Neural cell (in vitro differentiated cells): ENCODE data around the gene DCUN1D3. TPM values are rescaled to one million over a fixed set of nuclear protein-coding genes. Genes with fewer than 3 reads are reported as not detected.

Experiments used
- H2AFZ ChIP-seq: fragments of 200-600, 300-800 bp; sonication (generic), shearing (Covaris generic); 2 replicates; pipeline ENCODE4 v1.6.0; 2014; ENCODE audit warnings: low read depth, mild to moderate bottlenecking, antibody characterized with exemption, low read length, moderate library complexity
- H3F3A ChIP-seq: fragments of 200-600 bp; shearing (Covaris generic); 2 replicates; pipeline ENCODE4 v1.6.1; 2016; ENCODE audit warnings: mild to moderate bottlenecking, moderate library complexity, mixed read lengths, antibody characterized with exemption, low read length; ENCODE audit not compliant: insufficient read depth, poor library complexity, severe bottlenecking
- H3K27ac ChIP-seq: fragments of 200-600, 300-800 bp; sonication (generic), shearing (Covaris generic); 2 replicates; pipeline ENCODE4 v1.5.1; 2014; ENCODE audit warnings: mild to moderate bottlenecking, low read length, moderate library complexity
- H3K27me3 ChIP-seq: fragments of 300-800, 200-600 bp; sonication (generic), shearing (Covaris generic); 2 replicates; pipeline ENCODE4 v1.6.0; 2014; ENCODE audit warnings: mild to moderate bottlenecking, low read depth, low read length, moderate library complexity; ENCODE audit not compliant: insufficient read depth
- H3K36me3 ChIP-seq: fragments of 300-800, 200-600 bp; sonication (generic), shearing (Covaris generic); 2 replicates; pipeline ENCODE4 v1.5.1; 2014; ENCODE audit warnings: mild to moderate bottlenecking, antibody characterized with exemption, low read length, moderate library complexity; ENCODE audit not compliant: insufficient read depth
- H3K4me2 ChIP-seq: fragments of 300-800, 200-600 bp; sonication (generic), shearing (Covaris generic); 2 replicates; pipeline ENCODE4 v1.6.0; 2014; ENCODE audit warnings: mild to moderate bottlenecking, low read length
- H3K4me3 ChIP-seq: fragments of 300-800, 200-600 bp; sonication (generic), shearing (Covaris generic); 2 replicates; pipeline ENCODE4 v1.5.1; 2014; ENCODE audit warnings: mild to moderate bottlenecking, low read length, moderate library complexity
- H3K79me2 ChIP-seq: fragments of 200-600 bp; shearing (Covaris generic); replicated peaks from 2 replicates; pipeline ENCODE4 v1.6.0; 2014; ENCODE audit warnings: mild to moderate bottlenecking, low read length, moderate library complexity; ENCODE audit not compliant: insufficient read depth
- H3K9ac ChIP-seq: fragments of 300-800, 200-600 bp; sonication (generic), shearing (Covaris generic); 2 replicates; pipeline ENCODE4 v1.6.1; 2016; ENCODE audit warnings: mild to moderate bottlenecking, low read length, mixed read lengths
- H3K9me2 ChIP-seq: fragments of 200-600 bp; shearing (Covaris generic); 2 replicates; pipeline ENCODE4 v1.6.1; 2016; ENCODE audit warnings: mild to moderate bottlenecking, low read length, mixed read lengths; ENCODE audit not compliant: insufficient read depth
- H3K9me3 ChIP-seq: fragments of 200-600, 300-800 bp; sonication (generic), shearing (Covaris generic); 2 replicates; pipeline ENCODE4 v1.6.1; 2016; ENCODE audit warnings: mild to moderate bottlenecking, mixed run types, low read length, moderate library complexity, mixed read lengths
- H4K20me1 ChIP-seq: fragments of 200-600 bp; shearing (Covaris generic); 2 replicates; pipeline ENCODE4 v1.6.1; 2016; ENCODE audit warnings: mild to moderate bottlenecking, mixed run types; ENCODE audit not compliant: insufficient read depth
- CTCF ChIP-seq: fragments of 450-650 bp; IDR thresholded peaks from 2 replicates; pipeline ENCODE4 v1.5.1; 2014; ENCODE audit warnings: antibody characterized with exemption, mild to moderate bottlenecking, moderate library complexity; ENCODE audit not compliant: poor library complexity, severe bottlenecking
- EP300 ChIP-seq: fragments of 450-650 bp; conservative IDR thresholded peaks from 2 replicates; pipeline ENCODE4 v1.6.1; 2014; ENCODE audit warnings: antibody characterized with exemption, mild to moderate bottlenecking, moderate library complexity; ENCODE audit not compliant: poor library complexity, severe bottlenecking
- EZH2 ChIP-seq: fragments of 200-600, 300-800 bp; shearing (Covaris generic), sonication (generic); IDR thresholded peaks from 2 replicates; pipeline ENCODE4 v1.6.1; 2014; ENCODE audit warnings: antibody characterized with exemption, low read length, borderline replicate concordance, mild to moderate bottlenecking; ENCODE audit not compliant: insufficient read depth, poor library complexity, severe bottlenecking
- MXI1 ChIP-seq: fragments of 450-650 bp; conservative IDR thresholded peaks from 2 replicates; pipeline ENCODE4 v1.6.1; 2014; ENCODE audit warnings: antibody characterized with exemption, mild to moderate bottlenecking; ENCODE audit not compliant: poor library complexity, severe bottlenecking
- POLR2AphosphoS5 ChIP-seq: IDR thresholded peaks from 2 replicates; pipeline ENCODE4 v1.6.1; 2012
- RAD21 ChIP-seq: fragments of 450-650 bp; conservative IDR thresholded peaks from 2 replicates; pipeline ENCODE4 v1.6.1; 2014; ENCODE audit warnings: antibody characterized with exemption, mild to moderate bottlenecking, moderate library complexity
- REST ChIP-seq: IDR thresholded peaks from 2 replicates; pipeline ENCODE4 v1.6.1; 2012; ENCODE audit warnings: borderline replicate concordance
- SMC3 ChIP-seq: fragments of 450-650 bp; conservative IDR thresholded peaks from 2 replicates; pipeline ENCODE4 v1.6.1; 2014; ENCODE audit warnings: antibody characterized with exemption, mild to moderate bottlenecking, moderate library complexity; ENCODE audit not compliant: poor library complexity
- TAF1 ChIP-seq: IDR thresholded peaks from 2 replicates; pipeline ENCODE4 v1.6.1; 2012; ENCODE audit warnings: low read depth
- polyA plus RNA-seq: library from polyadenylated mRNA; depleted of rRNA; stranded (reverse); fragments of >200 nt; gene quantifications from 2 replicates; pipeline ENCODE4 v1.2.3, GENCODE V29; 2014

Gene DCUN1D3
- polyA plus RNA-seq, 1 donor from 2014 or later: 9.2 TPM

DNA sequence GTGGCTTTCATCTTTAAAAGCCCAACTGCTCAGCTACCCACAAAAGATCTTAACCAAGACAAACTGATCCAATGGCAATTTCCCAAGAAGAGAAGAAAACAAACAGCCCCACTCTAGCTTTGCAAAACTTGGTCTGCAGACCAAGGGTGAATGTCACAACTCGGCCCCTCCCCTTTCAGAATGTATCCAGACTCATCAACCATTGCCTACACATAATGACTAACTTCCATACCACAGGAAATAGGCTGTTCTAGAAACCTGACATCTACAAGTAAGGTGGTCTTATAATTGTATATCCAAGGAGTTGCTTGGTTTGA is 16.0 kb downstream of the DCUN1D3 start:
- H3F3A ChIP-seq: no peaks in the 10 kb centered on the region
- no peak for TF ChIP-seq MXI1
- TF ChIP-seq TAF1: no peak
- no peak for TF ChIP-seq REST
- no peak for TF ChIP-seq RAD21
- no peak for TF ChIP-seq EP300
- TF ChIP-seq CTCF: no peak
- TF ChIP-seq EZH2: no peak
- TF ChIP-seq SMC3: no peak
- TF ChIP-seq POLR2AphosphoS5: no peak
- no peak overlapping the region for H3K4me2 ChIP-seq
- no peak overlapping the region for H2AFZ ChIP-seq
- H3K9me3 ChIP-seq: no peaks in the 10 kb centered on the region
- H3K9me2 ChIP-seq: no peaks in the 10 kb centered on the region
- H3K27ac ChIP-seq: no peak overlapping the region
- H4K20me1 ChIP-seq: no peaks in the 10 kb centered on the region
- H3K4me3 ChIP-seq: no peak overlapping the region
- H3K79me2 ChIP-seq: peaks cover 7% of the 10 kb centered on the region
- no peak overlapping the region for H3K9ac ChIP-seq
- no peaks in the 10 kb centered on the region for H3K27me3 ChIP-seq
- H3K36me3 ChIP-seq: no peaks in the 10 kb centered on the region

DNA sequence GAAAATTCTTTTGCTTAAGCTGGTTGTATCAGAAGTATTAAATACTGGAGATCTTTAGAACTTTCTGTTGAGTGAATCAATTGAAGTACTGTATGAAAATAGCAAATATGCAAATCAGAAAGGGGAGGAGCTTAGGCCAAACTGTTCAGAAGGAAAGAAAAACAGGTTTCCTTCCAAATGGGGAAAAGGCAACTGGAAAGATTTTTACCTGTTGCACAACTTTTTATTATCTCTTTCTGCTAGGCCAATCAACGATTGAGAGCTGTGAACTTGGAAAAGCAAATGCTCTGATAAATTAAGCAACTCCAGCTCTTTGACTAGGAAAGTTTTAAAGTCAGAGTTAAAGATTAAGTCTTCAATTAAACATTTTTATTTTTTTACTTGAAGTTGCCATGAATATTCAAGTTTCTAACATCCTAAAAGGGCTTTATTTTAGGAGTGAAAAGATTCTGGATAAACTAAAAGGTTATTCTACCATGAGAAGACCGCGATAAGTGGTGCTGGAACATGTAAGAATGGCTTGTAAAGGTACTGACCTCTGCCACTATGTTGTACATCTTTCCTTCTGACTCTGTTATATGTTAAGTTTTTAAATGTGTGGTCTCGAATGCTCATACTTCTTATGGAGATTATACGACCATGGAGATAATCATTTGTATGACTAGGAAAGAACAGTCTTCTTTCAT is 16.5 kb downstream of the DCUN1D3 start:
- Histone ChIP-seq H3K27ac (no peak overlapping the region), H3K9me3 (no peaks in the 10 kb centered on the region), H2AFZ (no peak overlapping the region), H4K20me1 (no peaks in the 10 kb centered on the region), H3F3A (no peaks in the 10 kb centered on the region), H3K79me2 (peaks cover 7% of the 10 kb centered on the region), H3K9ac (no peak overlapping the region), H3K27me3 (no peaks in the 10 kb centered on the region), H3K9me2 (no peaks in the 10 kb centered on the region), H3K4me3 (no peak overlapping the region), H3K36me3 (no peaks in the 10 kb centered on the region), H3K4me2 (no peak overlapping the region)
- TF ChIP-seq CTCF (no peak), RAD21 (no peak), EZH2 (no peak), TAF1 (no peak), POLR2AphosphoS5 (no peak), SMC3 (no peak)
